Upper lobe of right lung (tissue), 1 donor: ENCODE measurements around the gene NAPB. TPM values are rescaled to one million over a fixed set of nuclear protein-coding genes. Genes with fewer than 3 reads are reported as not detected.

Experiments used
- ATAC-seq: fragments of 200-7000 bp; cut with Tn5 transposase; one replicate; pipeline ENCODE4 v1.9.1; 2020; ENCODE audit warnings: mild to moderate bottlenecking, moderate library complexity
- DNase-seq: peaks from one replicate; pipeline ENCODE4 v3.0.0-alpha.2; 2020
- H3K27ac ChIP-seq: fragments of 200-600 bp; one replicate; pipeline ENCODE4 v1.8.0; 2022
- H3K27me3 ChIP-seq: fragments of 200-600 bp; one replicate; pipeline ENCODE4 v1.8.0; 2022; ENCODE audit warnings: mild to moderate bottlenecking
- H3K36me3 ChIP-seq: fragments of 200-600 bp; one replicate; pipeline ENCODE4 v1.8.0; 2022
- H3K4me1 ChIP-seq: fragments of 200-600 bp; one replicate; pipeline ENCODE4 v1.8.0; 2022
- H3K4me3 ChIP-seq: fragments of 200-600 bp; one replicate; pipeline ENCODE4 v1.8.0; 2022; ENCODE audit warnings: mild to moderate bottlenecking
- H3K9me3 ChIP-seq: fragments of 200-600 bp; one replicate; pipeline ENCODE4 v1.8.0; 2022
- CTCF ChIP-seq: fragments of 200-600 bp; IDR thresholded peaks from one replicate; pipeline ENCODE4 v1.8.0; 2022; ENCODE audit warnings: antibody characterized with exemption
- intact Hi-C: fragments of 100-400 bp; cut with DNase I; formaldehyde crosslinking; loops from one replicate; pipeline ENCODE4 v1.11.0; 2022
- total RNA-seq: library from RNA; stranded (reverse); fragmentation: NEBNext Ultra II Directional; extraction: Animal tissue kit (Norgen Biotek cat#: 25700); gene quantifications from one replicate; pipeline ENCODE4 v1.2.1, GENCODE V29; 2021
- donor health status: DM: no; HTN: yes; CAD: no; lungs with severe emphysema.

The NAPB gene
- total RNA-seq, 1 donor from 2014 or later, result 10.8 TPM

- intact Hi-C loops, result no loop called here
- Histone ChIP-seq H3K27ac (no peak overlapping the region), H3K36me3 (no peaks in the 10 kb centered on the region), H3K27me3 (peaks cover 8% of the 10 kb centered on the region), H3K9me3 (no peaks in the 10 kb centered on the region), H3K4me3 (no peak overlapping the region), H3K4me1 (no peaks in the 10 kb centered on the region)
- no peak for TF ChIP-seq CTCF
- DNase-seq (no peak), ATAC-seq (no peak)
Observed at GRCh38 chr20:23455639-23456038, 34.4 kb upstream of the NAPB start.

DNA sequence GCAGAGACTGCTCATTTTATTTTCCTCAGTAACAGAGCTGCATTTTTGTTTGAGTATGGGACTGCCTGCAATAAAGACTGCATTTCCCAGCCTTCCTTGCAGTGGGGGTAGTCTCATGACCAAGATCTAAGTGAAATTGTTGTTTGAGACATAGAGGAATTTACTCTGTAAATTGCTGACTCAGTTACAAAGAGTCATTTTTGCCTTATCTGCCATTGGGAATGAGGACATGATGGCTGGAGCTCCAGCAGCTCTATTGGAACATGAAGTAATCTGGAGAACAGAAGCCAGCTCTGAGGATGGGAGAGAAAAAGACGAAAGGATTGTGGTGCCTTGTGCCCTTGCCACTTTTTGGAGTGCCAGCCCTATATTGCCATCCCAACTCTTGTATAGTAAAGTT, 33.5 kb upstream of the NAPB start:
- DNase-seq (no peak), ATAC-seq (no peak)
- Histone ChIP-seq H3K36me3 (no peaks in the 10 kb centered on the region), H3K9me3 (no peaks in the 10 kb centered on the region), H3K27ac (no peak overlapping the region), H3K4me1 (no peaks in the 10 kb centered on the region), H3K4me3 (no peak overlapping the region), H3K27me3 (peaks cover 8% of the 10 kb centered on the region)
- intact Hi-C loops, result no loop called here
- TF ChIP-seq CTCF, result no peak

- no peak for TF ChIP-seq CTCF
- no peaks in the 10 kb centered on the region for H3K9me3 ChIP-seq
- H3K27ac ChIP-seq, result no peak overlapping the region
- H3K36me3 ChIP-seq, result no peaks in the 10 kb centered on the region
- no peaks in the 10 kb centered on the region for H3K4me1 ChIP-seq
- H3K27me3 ChIP-seq, result peaks cover 8% of the 10 kb centered on the region
- intact Hi-C loops, result no loop called here
- ATAC-seq, result no peak
- no peak for DNase-seq
- no peak overlapping the region for H3K4me3 ChIP-seq
Observed at GRCh38 chr20:23453549-23454543, 32.6 kb upstream of the NAPB start.

DNA sequence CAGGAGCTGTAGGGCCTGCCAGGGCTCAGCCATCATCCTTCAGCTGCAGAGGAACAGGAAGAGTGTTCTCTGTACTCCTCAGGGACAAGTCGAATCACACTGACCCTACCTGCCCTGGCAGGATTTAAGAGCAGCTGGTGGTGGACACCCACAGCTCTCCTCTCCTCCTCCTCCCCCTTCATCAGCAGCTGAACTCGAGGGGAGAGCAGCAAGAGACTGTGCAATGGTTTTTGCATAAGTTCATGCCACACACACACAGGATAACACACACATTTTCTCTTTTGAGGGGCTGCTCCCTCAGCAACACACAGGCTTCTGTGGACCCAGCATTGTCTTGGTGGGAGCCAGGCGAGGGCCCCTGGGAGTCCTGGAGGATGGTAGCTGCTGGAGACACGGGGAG, 31.5 kb upstream of the NAPB start, which contains the start of gene CST11:
TSS of gene CST11 (minus strand) at position 101 of the 400 bp plus-strand sequence. CDS start at position 36, 65 bp downstream.
- intact Hi-C loops, result no loop called here

DNA sequence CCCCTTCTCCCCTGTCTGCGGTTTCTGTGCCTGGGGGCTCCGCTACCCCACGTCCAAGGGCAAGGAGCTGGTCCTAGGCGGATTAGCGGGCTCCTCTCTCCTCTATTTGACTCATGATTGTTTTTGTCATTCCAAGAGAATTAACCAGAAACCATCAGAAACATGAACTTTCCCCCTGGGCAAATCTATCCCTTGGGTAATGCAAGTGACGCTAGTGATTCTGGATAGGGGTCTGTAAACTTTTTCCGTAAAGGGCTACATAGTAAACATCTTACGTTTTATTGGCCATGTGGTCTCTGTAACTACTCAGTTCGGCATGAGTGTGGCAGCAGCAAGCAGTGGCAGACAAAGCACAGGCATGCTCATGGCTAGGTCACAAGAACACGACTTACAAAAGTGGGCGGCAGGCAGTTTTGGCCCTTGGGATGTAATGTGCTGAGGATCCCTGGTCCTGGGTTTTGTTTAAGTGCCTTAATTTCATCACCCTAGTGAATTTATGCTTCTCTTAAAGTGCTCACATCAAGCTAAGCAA, 30.7 kb upstream of the NAPB start:
- DNase-seq, result no peak
- intact Hi-C loops, result no loop called here
- H3K27ac ChIP-seq, result no peak overlapping the region
- TF ChIP-seq CTCF, result no peak
- H3K27me3 ChIP-seq, result peaks cover 8% of the 10 kb centered on the region
- H3K4me1 ChIP-seq, result no peaks in the 10 kb centered on the region
- H3K4me3 ChIP-seq, result no peak overlapping the region
- H3K9me3 ChIP-seq, result no peaks in the 10 kb centered on the region
- no peak for ATAC-seq
- H3K36me3 ChIP-seq, result no peaks in the 10 kb centered on the region

More for the DNA sequence above, 31.5 kb upstream of the NAPB start, which contains the start of gene CST11:
- peaks cover 8% of the 10 kb centered on the region for H3K27me3 ChIP-seq
- ATAC-seq (no peak), DNase-seq (no peak)
- no peak for TF ChIP-seq CTCF
- H3K36me3 ChIP-seq, result no peaks in the 10 kb centered on the region
- H3K4me1 ChIP-seq, result no peaks in the 10 kb centered on the region
- no peak within 1 kb of the TSS for H3K4me3 ChIP-seq
- H3K27ac ChIP-seq, result no peak within 1 kb of the TSS
- H3K9me3 ChIP-seq, result no peaks in the 10 kb centered on the region
